Activated naive CD8-positive, alpha-beta T cell treated with anti-CD3 and anti-CD28 coated beads, Interleukin-2, amount 50 U/mL, for 16 hours (primary cell): ENCODE measurements around the gene KCTD6.
A peak's percentile ranks its signal among the peaks of the same experiment; 100 is the strongest.

Source experiments
- DNase-seq: peaks from one replicate; pipeline ENCODE4 v3.0.0-alpha.2; 2020; ENCODE audit warnings: low read depth, low spot score

The KCTD6 gene

GRCh38 chr3:58491506-58492402, at the start of gene KCTD6:
TSS of gene KCTD6 (plus strand) at chr3:58492096. CDS start at chr3:58498756, 6,660 bp downstream.
- peak; percentile 64 for DNase-seq

DNA sequence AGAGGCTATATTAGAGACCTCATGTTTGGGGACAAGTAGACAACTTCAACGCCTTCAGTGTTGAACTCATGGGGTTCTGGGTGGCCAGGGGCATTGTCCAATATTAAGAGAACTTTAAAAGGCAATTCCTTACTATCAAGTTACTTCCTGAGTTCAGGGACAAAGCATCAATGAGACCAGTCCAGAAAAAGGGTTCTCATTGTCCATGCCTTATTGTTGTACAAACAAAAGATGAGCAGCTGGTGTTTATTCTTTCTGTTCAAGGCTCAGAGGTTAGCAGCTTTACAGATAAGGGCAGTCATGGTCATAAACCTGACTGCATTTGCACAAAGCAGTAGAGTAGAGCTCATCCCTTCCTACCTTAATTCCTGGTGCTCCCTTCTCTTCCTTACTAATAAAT, 39.7 kb upstream of the KCTD6 start:
- DNase-seq = no peak

- DNase-seq = no peak
Measured at GRCh38 chr3:58459160-58459559, 32.7 kb upstream of the KCTD6 start.

GRCh38 chr3:58462829-58463180, 29.1 kb upstream of the KCTD6 start:
- no peak for DNase-seq

DNA sequence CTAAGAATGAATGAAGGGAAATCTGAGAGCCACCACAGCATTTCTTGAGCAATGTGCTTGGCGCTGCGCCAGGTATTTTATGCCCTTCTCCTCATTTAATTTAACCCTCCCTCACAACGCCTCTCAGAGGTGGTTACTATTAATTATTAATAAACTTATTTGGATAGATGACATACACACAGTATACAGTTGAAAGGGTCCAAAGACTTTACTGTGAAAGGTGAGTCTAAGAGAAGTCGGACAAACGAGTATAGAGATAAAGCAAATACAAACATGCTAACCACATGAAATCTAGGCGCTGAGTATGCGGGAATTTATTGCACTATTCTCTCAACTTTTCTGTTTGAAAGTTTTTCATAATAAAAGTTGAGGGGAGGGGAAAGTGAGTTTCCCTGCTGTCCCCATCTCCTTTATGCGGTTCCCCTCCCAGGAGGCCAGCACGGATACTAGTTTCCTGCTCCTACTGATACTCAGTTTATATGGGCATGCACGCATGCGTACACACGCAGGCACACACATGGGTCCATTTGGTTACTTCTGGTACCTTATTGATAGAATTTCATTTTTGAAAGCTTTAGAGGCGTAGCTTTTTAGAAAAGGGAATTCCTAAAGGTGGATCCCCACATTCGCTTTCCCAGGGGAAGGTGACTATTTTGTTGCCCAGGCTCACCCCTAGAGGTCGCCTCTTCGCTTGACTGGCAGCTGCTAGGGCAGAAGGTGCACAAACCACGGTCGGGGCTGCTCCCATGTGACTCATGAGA, 28.5 kb upstream of the KCTD6 start:
- peak; percentile 53 for DNase-seq

DNA sequence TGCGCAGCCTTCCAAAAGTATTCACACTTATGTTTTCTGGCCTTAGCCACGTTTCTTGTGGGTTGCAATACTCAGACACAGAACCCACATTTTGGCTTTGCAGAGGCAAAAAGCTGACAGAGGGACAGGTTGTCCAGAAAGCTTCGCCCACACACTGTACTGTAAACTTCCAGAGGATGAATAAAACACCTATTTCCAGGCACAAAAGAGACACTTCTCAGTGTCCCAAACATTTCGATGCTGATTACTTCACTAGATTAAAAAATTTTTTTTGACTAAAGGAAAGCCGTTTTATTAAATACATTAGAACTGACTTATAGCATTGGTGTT, 28.0 kb upstream of the KCTD6 start:
- no peak for DNase-seq

DNA sequence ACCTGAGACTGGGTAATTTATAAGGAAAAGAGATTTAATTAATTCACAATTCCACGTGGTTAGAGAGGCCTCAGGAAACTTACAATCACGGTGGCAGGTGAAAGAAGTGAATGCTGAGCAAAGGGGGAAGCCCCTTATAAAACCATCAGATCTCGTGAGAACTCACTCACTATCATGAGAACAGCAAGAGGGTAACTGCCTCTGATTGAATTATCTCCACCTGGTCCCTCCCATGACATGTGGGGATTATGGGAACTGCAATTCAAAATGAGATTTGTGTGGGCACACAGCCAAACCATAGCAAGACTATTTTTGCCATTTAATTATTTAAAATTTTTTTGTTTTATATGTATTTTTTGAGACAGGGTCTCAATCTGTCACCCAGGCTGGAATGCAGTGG, 27.0 kb upstream of the KCTD6 start:
- DNase-seq = no peak

DNA sequence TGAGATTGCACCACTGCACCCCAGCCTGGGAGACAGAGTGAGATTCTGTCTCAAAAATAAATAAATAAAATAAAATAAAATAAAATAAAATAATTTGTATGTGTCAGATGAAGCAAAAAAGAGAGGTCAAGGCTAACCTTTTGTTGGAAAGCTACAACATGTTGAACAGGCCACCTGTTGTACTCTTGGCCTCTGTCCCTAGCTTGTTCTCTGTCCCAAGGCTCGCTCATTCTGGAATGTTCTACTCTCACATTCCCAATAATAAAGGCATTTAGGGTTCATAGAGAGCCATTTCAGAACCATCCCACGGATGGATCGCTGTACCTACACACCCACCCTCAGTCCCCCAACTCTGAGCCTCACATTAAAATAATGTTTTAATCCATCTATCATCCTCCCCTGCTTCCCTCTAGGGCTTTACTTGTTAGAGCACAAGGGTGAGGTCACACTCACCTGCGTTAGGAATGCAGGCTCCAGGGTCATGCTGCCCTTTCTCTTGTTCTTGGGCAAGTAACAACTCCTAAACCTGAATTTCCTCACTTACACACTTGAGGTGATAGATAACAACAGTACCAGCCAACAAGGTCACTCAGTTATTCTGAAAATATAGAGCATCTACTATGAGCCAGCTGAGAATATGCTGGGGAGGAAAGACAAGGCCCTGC, 24.9 kb upstream of the KCTD6 start:
- no peak for DNase-seq

DNA sequence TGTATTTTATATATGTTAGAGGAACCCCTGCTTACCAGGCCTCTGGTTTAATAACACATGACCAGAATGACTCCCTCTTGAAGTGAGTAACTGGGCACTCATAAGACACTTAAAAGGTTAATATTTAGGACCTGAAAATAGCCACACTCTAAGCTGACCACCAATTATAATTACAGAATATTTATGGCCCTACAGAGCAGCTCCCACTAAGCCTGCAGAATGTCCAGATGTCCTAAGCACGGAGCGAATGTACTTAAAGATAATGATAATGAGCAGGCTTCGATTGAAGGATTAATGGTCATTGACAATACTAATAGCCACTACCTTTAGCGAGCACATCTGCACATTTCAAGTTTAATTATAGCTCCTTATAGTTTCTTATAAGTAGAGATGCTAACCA, 22.8 kb upstream of the KCTD6 start:
- no peak for DNase-seq

- DNase-seq = no peak
Measured at GRCh38 chr3:58470363-58471024, 21.4 kb upstream of the KCTD6 start.

DNA sequence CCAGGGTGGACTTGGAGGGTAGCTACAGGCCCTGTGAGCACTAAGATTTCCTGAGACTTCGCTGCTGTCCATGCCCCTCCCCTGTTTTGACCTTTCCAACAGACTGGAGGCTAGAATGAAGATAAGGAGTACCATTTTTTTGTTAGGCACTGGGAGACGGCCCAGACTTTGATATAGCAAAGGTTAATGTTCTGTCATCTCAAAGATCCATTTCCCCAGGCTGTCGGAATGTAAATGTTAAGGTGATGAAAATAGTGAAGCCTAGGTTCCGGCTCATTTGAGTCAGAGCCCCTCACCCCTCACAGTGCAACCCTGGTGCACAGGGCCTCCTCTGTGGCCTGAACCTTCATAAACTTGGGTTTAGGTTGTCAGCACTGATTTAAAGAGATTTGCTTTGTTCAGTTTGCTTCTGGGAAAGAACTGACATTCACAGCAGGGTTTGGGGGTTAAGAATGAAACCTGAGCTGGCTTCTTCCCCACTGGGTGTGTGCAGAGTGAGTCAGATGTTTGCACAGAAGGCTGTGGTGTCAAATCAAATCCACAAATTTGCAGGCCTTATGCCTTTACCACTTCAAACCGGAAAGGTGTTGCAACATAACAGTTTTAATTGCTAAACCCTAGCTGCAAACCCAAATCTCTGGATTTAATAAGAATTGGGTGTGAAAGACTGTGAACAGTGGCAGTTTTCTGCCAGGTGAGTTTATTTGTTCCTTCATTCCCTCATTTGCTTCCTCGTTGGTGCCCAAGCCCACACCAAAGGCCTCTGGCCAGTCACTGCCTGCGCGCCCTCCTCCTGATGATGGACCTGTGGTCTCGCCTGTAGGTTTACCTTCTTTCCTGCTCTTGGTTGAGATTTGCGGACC, 20.6 kb upstream of the KCTD6 start:
- no peak for DNase-seq

DNA sequence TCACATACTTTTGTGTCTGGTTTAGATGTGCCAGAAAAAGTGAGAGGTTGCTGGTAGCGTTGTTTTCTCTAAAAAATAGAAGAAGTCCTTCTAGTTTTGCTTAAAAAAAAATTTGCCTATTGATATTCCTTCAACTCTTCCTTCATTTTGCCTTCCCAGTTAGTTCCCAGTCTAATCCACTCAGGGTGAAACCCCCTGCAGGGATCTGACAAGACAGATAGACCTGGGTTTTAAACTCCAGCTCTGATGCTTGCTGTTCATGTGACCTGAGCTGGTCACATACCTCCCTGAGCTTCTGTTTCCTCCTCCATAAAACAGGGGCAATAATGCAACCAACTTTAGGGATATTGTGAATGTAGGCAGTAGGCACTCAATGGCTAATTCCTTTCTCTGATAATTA, 18.6 kb upstream of the KCTD6 start:
- DNase-seq = no peak

DNA sequence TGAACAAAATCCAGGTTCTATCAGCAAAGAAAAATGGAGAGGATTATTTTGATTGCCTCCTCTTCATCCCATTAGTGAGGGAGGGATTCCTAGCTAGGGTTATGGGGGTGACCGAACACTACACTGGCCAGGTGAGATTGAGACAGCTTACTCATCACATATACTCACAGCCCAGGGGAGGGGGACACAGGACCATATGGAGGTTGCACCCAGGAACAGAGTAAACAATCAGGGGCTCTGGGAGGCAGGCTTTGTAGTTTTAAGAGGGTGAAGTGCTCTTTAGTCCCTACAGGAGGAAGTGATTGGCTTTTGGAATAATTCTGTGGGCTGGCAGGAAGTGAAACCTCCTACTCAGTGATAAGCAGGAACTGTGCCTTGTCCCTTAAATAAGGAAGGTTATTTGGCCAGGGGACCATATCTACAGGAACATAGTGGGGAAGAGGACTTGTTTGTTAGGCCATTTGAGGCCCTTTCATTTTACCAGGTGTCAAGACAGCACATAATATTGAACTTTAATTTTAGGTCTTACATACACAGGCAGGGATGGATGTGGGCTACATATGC, 17.5 kb upstream of the KCTD6 start:
- no peak for DNase-seq

DNA sequence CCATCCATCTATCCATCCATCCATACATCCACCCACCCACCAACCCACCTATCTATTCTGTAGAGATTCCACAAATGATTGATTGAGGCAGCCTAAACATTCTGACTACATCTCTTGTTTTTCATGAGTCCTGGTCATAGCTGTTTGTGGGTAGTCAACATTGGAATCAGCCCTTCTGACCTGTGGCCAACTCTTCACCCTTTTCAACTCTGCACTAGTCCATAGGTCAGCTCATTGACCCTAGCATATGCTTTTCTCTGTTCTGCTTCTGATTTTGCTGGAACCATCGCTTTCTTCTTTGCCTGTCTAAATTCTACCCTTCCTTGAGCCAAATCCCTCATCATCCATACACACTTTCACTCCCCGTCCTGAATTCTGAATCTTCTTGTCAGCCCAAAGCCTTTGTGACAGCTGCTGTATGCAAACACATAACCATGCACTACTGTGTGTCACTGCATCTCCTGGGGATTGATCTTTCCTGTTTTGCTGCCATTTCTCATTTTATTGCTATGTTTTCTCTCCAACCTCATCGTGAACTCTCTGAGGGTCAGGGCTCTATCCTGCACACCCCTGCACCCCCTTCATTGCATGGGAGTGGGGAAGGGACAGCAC, 16.8 kb upstream of the KCTD6 start:
- DNase-seq = no peak

DNA sequence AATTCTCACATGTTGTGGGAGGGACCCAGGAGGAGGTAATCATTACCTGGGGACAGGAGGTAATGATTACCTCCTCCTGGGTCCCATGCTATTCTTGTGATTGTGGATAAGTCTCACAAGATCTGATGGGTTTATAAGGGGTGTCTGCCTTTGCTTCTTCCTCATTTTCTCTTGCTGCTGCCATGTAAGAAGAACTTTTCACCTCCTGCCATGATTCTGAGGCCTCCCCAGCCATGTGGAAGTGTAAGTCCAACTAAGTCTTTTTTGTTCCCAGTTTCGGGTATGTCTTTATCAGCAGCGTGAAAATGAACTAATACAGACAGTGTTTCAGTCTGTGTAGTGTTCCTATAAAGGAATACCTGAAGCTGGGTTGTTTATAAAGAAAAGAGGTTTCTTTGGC, 13.1 kb upstream of the KCTD6 start:
- no peak for DNase-seq

DNA sequence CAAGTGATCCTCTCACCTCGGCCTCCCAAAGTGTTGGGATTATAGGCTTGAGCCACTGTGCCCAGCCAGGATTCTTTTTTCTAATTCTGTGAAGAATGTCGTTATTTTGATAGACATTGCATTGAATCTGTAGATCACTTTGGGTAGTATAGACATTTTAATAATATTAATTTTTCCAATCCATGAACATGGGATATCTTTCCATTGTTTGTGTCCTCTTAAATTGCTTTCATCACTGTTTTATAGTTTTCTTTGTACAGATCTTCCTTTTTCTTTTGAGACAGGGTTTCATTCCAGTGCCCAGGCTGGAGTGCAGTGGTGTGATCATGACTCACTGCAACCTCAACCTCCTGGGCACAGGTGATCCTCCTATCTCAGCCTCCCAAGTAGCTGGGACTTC, 11.6 kb upstream of the KCTD6 start:
- no peak for DNase-seq

DNA sequence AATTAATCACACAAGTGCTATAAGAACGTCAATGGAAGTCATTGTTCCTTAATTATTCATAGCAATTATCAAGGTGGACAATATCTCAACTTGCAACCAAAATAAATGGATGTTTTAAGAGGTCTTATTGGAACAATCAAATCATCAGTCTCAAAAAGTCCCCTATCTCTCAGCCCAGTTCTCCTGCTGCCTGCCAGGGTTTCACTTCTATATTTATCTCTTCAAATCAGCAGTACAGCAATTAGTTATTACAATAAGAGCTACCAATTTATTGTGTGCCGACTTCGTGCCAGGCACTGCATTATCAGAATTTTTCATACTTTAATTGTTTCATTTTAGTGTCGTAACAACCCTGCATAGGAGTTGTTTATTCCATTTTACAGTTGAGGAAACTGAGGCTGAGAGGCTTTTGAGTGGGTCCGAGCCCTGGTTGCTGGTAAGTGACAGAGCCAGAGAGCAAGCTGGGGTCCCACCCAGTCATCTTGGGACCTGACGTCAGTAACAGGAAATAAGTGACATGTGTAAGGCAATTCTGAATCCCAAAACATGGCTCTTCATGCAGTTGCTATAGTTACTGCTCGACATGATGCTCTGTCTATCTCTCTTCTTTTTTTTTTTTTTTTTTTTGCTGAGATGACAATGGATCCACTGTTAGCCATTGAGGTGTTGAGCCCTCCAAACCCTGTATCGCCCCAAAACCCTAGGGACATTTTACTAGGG, 8.8 kb upstream of the KCTD6 start:
- DNase-seq = no peak

DNA sequence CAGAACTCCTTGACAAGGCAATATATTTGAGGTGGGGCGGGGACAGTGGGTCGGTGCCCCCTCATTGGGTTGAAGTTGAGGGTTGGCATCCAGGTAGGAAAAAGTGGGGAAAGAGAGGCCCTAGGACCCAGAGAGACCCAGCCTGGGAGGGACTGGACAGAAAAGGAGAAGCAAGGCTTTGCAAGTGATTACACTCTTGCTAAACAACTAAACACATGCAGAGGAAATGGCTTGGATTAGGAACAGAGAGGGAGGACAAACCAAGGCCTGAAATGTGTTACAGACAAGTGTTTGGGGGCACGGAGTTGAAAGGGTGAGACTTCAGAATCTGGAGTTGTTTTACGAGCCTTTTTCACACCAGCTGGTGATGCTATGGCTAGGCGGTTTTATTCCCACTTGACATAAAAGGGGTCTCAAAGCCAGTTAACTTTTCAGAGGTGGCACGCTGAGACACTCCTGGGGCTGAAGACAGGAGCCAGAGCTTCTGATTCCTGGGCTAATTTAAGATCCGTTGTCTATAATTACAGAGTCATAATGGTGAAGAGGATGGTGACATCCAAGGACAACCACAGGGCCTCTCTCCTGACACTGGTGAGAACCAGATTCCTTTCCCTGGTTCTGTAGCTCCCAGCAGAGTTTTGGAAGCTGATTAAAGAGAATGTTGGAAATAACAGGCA, 7.7 kb upstream of the KCTD6 start:
- DNase-seq = no peak

GRCh38 chr3:58484722-58485069, 7.2 kb upstream of the KCTD6 start:
- no peak for DNase-seq
